Upper lobe of left lung (tissue), 4 donors: ENCODE measurements around the gene CRISPLD2.

Experiments used
- CTCF ChIP-seq, 6 experiments: fragments of 450-650 bp in 4 of 6; fragments of 200-600 bp in 2 of 6; sonication (generic) in 2 of 6; IDR thresholded peaks; one replicate each; pipeline ENCODE4 v1.5.1; 2016 to 2019; ENCODE audit warnings: antibody characterized with exemption in 6 of 6
- POLR2A ChIP-seq, 4 donors: fragments of 450-650 bp; IDR thresholded peaks; one replicate each; pipeline ENCODE4 v1.5.1; 2016 to 2017; ENCODE audit warnings: antibody characterized with exemption in 4 of 4, mild to moderate bottlenecking in 2 of 4
- POLR2AphosphoS5 ChIP-seq, 2 donors: sonication (generic); formaldehyde crosslinking; IDR thresholded peaks; one replicate each; pipeline ENCODE4 v1.5.1; 2017; ENCODE audit warnings: antibody characterized with exemption in 2 of 2

GRCh38 chr16:84886497-84887090 lies 66.8 kb downstream of the CRISPLD2 start:
- no peak for TF ChIP-seq CTCF (IDR thresholded peaks at IDR 0.05)
- no peak for TF ChIP-seq POLR2A (IDR thresholded peaks at IDR 0.05)
- TF ChIP-seq POLR2AphosphoS5 (IDR thresholded peaks at IDR 0.05), result no peak
